ENCODE data around the gene PDLIM4. TPM values are rescaled to one million over a fixed set of nuclear protein-coding genes. Genes with fewer than 3 reads are reported as not detected.

Gene PDLIM4
- total and polyA plus RNA-seq, 2 donors from 2014 or later: 31.6 to 47.0 TPM

- no peak overlapping the region for H3K4me3 ChIP-seq (ENCODE audit: low read length in 3 of 3)
- H3K27me3 ChIP-seq (ENCODE audit: control insufficient read depth, insufficient read depth, low read length): no peaks in the 10 kb centered on the region
- H3K4me1 ChIP-seq (ENCODE audit: control insufficient read depth in 2 of 3, insufficient read depth in 2 of 3, low read depth in 1 of 3, low read length in 3 of 3): peaks cover 0 to 5% (median 3%) of the 10 kb centered on the region in 3 donors
- intact Hi-C loops (cut with DNase I): no loop called here
- H3K36me3 ChIP-seq (ENCODE audit: control insufficient read depth in 2 of 3, insufficient read depth in 3 of 3, low read length in 3 of 3): peaks cover 0 to 6% (median 0%) of the 10 kb centered on the region in 3 donors
- H3K9me3 ChIP-seq (ENCODE audit: control insufficient read depth in 2 of 3, insufficient read depth in 1 of 3, low read length in 3 of 3): no peaks in the 10 kb centered on the region
- DNase-seq (no peak), FAIRE-seq (no peak)
- no peak for TF ChIP-seq CTCF (IDR thresholded peaks at IDR 0.05; ENCODE audit: borderline replicate concordance, extremely low read depth, insufficient read depth)
- no peak overlapping the region for H3K9ac ChIP-seq (ENCODE audit: low read length in 3 of 3)
- H3K27ac ChIP-seq (ENCODE audit: low read depth in 2 of 2, low read length in 2 of 2): no peak overlapping the region
Observed at GRCh38 chr5:132322266-132322665, 64.8 kb downstream of the PDLIM4 start.

Small RNA genes within 50 kb of the gene (microRNA-seq; reads per million reads assigned to microRNA genes)
- not detected for gene MIR6830

Other genes with a start within 250 kb of the PDLIM4 start
- gene ACSL6, start 246.0 kb upstream of the PDLIM4 start, total RNA-seq: 1.4 TPM
- gene ACSL6, start 246.0 kb upstream of the PDLIM4 start, polyA plus RNA-seq (ENCODE audit: insufficient read depth, low read depth, low replicate concordance): 2.1 TPM
- gene IL3, start 197.0 kb upstream of the PDLIM4 start, total RNA-seq: not detected
- not detected for gene IL3, start 197.0 kb upstream of the PDLIM4 start, polyA plus RNA-seq (ENCODE audit: insufficient read depth, low read depth, low replicate concordance)
- not detected for gene CSF2, start 183.9 kb upstream of the PDLIM4 start, total RNA-seq
- not detected for gene CSF2, start 183.9 kb upstream of the PDLIM4 start, polyA plus RNA-seq (ENCODE audit: insufficient read depth, low read depth, low replicate concordance)
- gene P4HA2, start 29.8 kb upstream of the PDLIM4 start, total RNA-seq: 32.5 TPM
- gene P4HA2, start 29.8 kb upstream of the PDLIM4 start, polyA plus RNA-seq (ENCODE audit: insufficient read depth, low read depth, low replicate concordance): 54.1 TPM
- 2.4 TPM for gene SLC22A4, start 36.7 kb downstream of the PDLIM4 start, total RNA-seq
- 7.6 TPM for gene SLC22A4, start 36.7 kb downstream of the PDLIM4 start, polyA plus RNA-seq (ENCODE audit: insufficient read depth, low read depth, low replicate concordance)
- 28.3 TPM for gene SLC22A5, start 112.0 kb downstream of the PDLIM4 start, total RNA-seq
- gene SLC22A5, start 112.0 kb downstream of the PDLIM4 start, polyA plus RNA-seq (ENCODE audit: insufficient read depth, low read depth, low replicate concordance): 36.3 TPM
- gene IRF1, start 233.1 kb downstream of the PDLIM4 start, total RNA-seq: 55.6 TPM
- gene IRF1, start 233.1 kb downstream of the PDLIM4 start, polyA plus RNA-seq (ENCODE audit: insufficient read depth, low read depth, low replicate concordance): 20.5 TPM

All from kidney (tissue), 14 donors.